AG08395 (cell line): ENCODE data around the gene PEX3.
"Not testable (repeated sequence)": the region's sequence is repeated elsewhere in the genome, so short reads cannot be mapped to it uniquely, and the experiment has no call there.

ENCODE experiments used
- DNase-seq: peaks from one replicate; pipeline ENCODE4 v3.0.0; 2012; ENCODE audit warnings: mixed read lengths, low spot score

Gene PEX3

GRCh38 chr6:143507358-143508145 lies 56.9 kb downstream of the PEX3 start:
- no peak for DNase-seq

GRCh38 chr6:143510326-143510725 lies 59.7 kb downstream of the PEX3 start:
- not testable (repeated sequence) for DNase-seq

- peak; percentile 88 for DNase-seq
Observed at GRCh38 chr6:143510991-143511891, 60.6 kb downstream of the PEX3 start, which contains the start of gene FUCA2. TSS of gene FUCA2 (minus strand) at chr6:143511720. CDS start at chr6:143511634, 86 bp downstream.

GRCh38 chr6:143513410-143513809 lies 62.8 kb downstream of the PEX3 start:
- no peak for DNase-seq

GRCh38 chr6:143515061-143515760 lies 64.6 kb downstream of the PEX3 start:
- peak; percentile 58 for DNase-seq

GRCh38 chr6:143515766-143516355 lies 65.3 kb downstream of the PEX3 start:
- no peak for DNase-seq

- DNase-seq = no peak
Observed at GRCh38 chr6:143516690-143517446, 66.3 kb downstream of the PEX3 start.

GRCh38 chr6:143517447-143517773 lies 66.8 kb downstream of the PEX3 start:
- DNase-seq = no peak

GRCh38 chr6:143522039-143522600 lies 71.5 kb downstream of the PEX3 start:
- DNase-seq = no peak

GRCh38 chr6:143525356-143525755 lies 74.8 kb downstream of the PEX3 start:
- no peak for DNase-seq

- DNase-seq = no peak
Observed at GRCh38 chr6:143527677-143528076, 77.1 kb downstream of the PEX3 start.

- DNase-seq = no peak
Observed at GRCh38 chr6:143528164-143528811, 77.7 kb downstream of the PEX3 start.

- peak; percentile 17 for DNase-seq
Observed at GRCh38 chr6:143529095-143529494, 78.5 kb downstream of the PEX3 start.

- DNase-seq = no peak
Observed at GRCh38 chr6:143531720-143532499, 81.3 kb downstream of the PEX3 start.

- no peak for DNase-seq
Observed at GRCh38 chr6:143535189-143535614, 84.6 kb downstream of the PEX3 start.

GRCh38 chr6:143536461-143536865 lies 85.9 kb downstream of the PEX3 start:
- DNase-seq = peak; percentile 57

GRCh38 chr6:143536866-143537691 lies 86.5 kb downstream of the PEX3 start:
- peak; percentile 50 for DNase-seq

GRCh38 chr6:143538374-143538773 lies 87.8 kb downstream of the PEX3 start:
- no peak for DNase-seq

- DNase-seq = no peak
Observed at GRCh38 chr6:143539106-143539505, 88.5 kb downstream of the PEX3 start.
